ENCODE results near the gene STYXL2. TPM values are rescaled to one million over a fixed set of nuclear protein-coding genes. Genes with fewer than 3 reads are reported as not detected.

Gene STYXL2
- total RNA-seq, 8 experiments from 2014 or later = 0.05 to 1.6 (median 0.66) TPM; not detected in 1

Other genes starting within 250 kb of the STYXL2 start
- gene TADA1, start 217.8 kb upstream of the STYXL2 start, total RNA-seq = 10 to 100 TPM; 16.1 to 91.7 (median 44.2) TPM
- 10 to 100 TPM in 3 of 8 experiments, 1 to 10 TPM in 4, under 1 TPM in 1; 0.28 to 60.5 (median 6.6) TPM for gene ILDR2, start 118.5 kb upstream of the STYXL2 start, total RNA-seq
- 1 to 10 TPM in 1 of 8 experiments, under 1 TPM in 5, not detected in 2; 0.27 to 1.6 (median 0.72) TPM for gene MAEL, start 104.8 kb upstream of the STYXL2 start, total RNA-seq
- gene GPA33, start 3.7 kb upstream of the STYXL2 start, total RNA-seq = 1 to 10 TPM in 1 of 8 experiments, under 1 TPM in 6, not detected in 1; 0.14 to 1.2 (median 0.24) TPM
- gene POU2F1, start 126.8 kb downstream of the STYXL2 start, total RNA-seq = 10 to 100 TPM; 11.4 to 29.7 (median 20.2) TPM

Data from motor neuron (in vitro differentiated cells).